Neural progenitor cell (in vitro differentiated cells): ENCODE measurements around the gene PHGDH. TPM values are rescaled to one million over a fixed set of nuclear protein-coding genes. Genes with fewer than 3 reads are reported as not detected.

Source experiments
- DNase-seq: peaks from one replicate; pipeline ENCODE4 v3.0.0-alpha.2; 2016; ENCODE audit warnings: low spot score
- H2AFZ ChIP-seq: fragments of 200-600 bp; sonication (generic); replicated peaks from 2 replicates; pipeline ENCODE4 v1.6.1; 2016; ENCODE audit warnings: antibody characterized with exemption
- H3F3A ChIP-seq: fragments of 200-600 bp; sonication (generic); 2 replicates; pipeline ENCODE4 v1.6.1; 2016; ENCODE audit warnings: antibody characterized with exemption, low read depth
- H3K27ac ChIP-seq: fragments of 200-600 bp; sonication (generic); 2 replicates; pipeline ENCODE4 v1.5.1; 2016; ENCODE audit warnings: mild to moderate bottlenecking
- H3K27me3 ChIP-seq: fragments of 200-600 bp; sonication (generic); 2 replicates; pipeline ENCODE4 v1.6.1; 2016; ENCODE audit warnings: mild to moderate bottlenecking, moderate library complexity
- H3K36me3 ChIP-seq: fragments of 200-600 bp; sonication (generic); 2 replicates; pipeline ENCODE4 v1.5.1; 2016
- H3K4me1 ChIP-seq: fragments of 200-600 bp; sonication (generic); 2 replicates; pipeline ENCODE4 v1.6.1; 2016; ENCODE audit warnings: mixed run types
- H3K4me2 ChIP-seq: fragments of 200-600 bp; sonication (generic); 2 replicates; pipeline ENCODE4 v1.6.1; 2016
- H3K4me3 ChIP-seq: fragments of 200-600 bp; sonication (generic); 2 replicates; pipeline ENCODE4 v1.5.1; 2016
- H3K79me2 ChIP-seq: fragments of 200-600 bp; sonication (generic); 2 replicates; pipeline ENCODE4 v1.6.1; 2016; ENCODE audit warnings: low read depth
- H3K9ac ChIP-seq: fragments of 200-600 bp; sonication (generic); 2 replicates; pipeline ENCODE4 v1.6.1; 2016
- H3K9me3 ChIP-seq: fragments of 200-600 bp; sonication (generic); 2 replicates; pipeline ENCODE4 v1.5.1; 2016; ENCODE audit warnings: low read depth
- H4K20me1 ChIP-seq: fragments of 200-600 bp; sonication (generic); 2 replicates; pipeline ENCODE4 v1.6.1; 2016; ENCODE audit warnings: low read depth
- H3K27ac Mint-ChIP-seq: 3 replicates; pipeline ENCODE4 v1.8.0; 2021; ENCODE audit warnings: mixed read lengths
- H3K27me3 Mint-ChIP-seq: 2 replicates; pipeline ENCODE4 v1.8.0; 2022; ENCODE audit warnings: low read depth, mild to moderate bottlenecking, inconsistent platforms, moderate library complexity, mixed read lengths; ENCODE audit not compliant: insufficient read depth
- H3K36me3 Mint-ChIP-seq: 3 replicates; pipeline ENCODE4 v1.8.0; 2021; ENCODE audit warnings: mixed read lengths
- H3K4me1 Mint-ChIP-seq: 3 replicates; pipeline ENCODE4 v1.8.0; 2021; ENCODE audit warnings: mixed read lengths
- H3K4me3 Mint-ChIP-seq: 3 replicates; pipeline ENCODE4 v1.8.0; 2021; ENCODE audit warnings: mild to moderate bottlenecking, moderate library complexity, mixed read lengths
- H3K9me3 Mint-ChIP-seq: 3 replicates; pipeline ENCODE4 v1.8.0; 2020; ENCODE audit warnings: mixed read lengths
- CTCF ChIP-seq: fragments of 200-600 bp; sonication (generic); IDR thresholded peaks from 2 replicates; pipeline ENCODE4 v1.5.1; 2017; ENCODE audit warnings: antibody characterized with exemption, mild to moderate bottlenecking
- EZH2 ChIP-seq: fragments of 200-600 bp; sonication (generic); IDR thresholded peaks from 2 replicates; pipeline ENCODE4 v1.6.1; 2017; ENCODE audit warnings: antibody characterized with exemption, mild to moderate bottlenecking, moderate library complexity
- EZH2phosphoT487 ChIP-seq: fragments of 200-600 bp; sonication (generic); IDR thresholded peaks from 2 replicates; pipeline ENCODE4 v1.6.1; 2017; ENCODE audit warnings: antibody characterized with exemption
- total RNA-seq: library from RNA; depleted of rRNA; stranded (reverse); fragments of >200 nt; gene quantifications from 2 replicates; pipeline ENCODE4 v1.2.3, GENCODE V29; 2015; ENCODE audit warnings: low replicate concordance

PHGDH gene
- total RNA-seq, 1 donor from 2014 or later: 166 TPM

DNA sequence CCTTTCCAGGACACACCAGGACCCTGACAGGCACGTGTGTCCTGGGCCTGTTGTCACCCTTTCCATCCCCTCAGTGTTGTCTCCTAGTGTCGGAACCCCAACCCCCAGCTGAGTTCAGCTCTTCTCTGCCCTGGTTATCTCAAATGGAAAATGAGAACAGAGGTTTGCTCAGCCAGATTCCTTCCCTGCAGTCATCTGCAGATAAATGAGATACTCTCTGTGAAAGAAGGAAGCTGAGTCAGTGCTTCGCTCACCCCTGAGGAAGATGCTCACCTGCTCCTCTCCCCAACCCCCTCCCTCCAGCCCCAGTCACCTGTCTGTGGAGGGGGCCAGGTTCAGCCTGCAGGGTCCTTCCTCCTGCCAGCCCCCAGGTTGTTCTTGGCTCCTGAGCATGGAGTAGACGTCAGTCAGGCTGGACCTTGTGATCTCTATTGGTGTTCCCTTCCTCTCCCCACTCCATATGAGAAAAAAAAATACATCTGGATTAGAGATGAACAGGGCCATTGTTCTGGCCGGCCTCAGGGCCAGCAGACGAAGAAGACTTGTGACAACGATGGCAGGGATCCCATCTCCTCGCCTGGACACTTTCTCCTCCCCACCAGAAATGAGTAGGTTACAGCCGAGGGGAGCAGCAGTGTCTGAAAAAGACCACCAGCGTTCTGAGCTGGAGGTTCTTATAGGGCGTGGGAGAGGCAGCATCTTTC lies 20.9 kb downstream of the PHGDH start:
- Mint-ChIP-seq H3K9me3 (no peaks in the 10 kb centered on the region), H3K36me3 (peaks cover 43% of the 10 kb centered on the region), H3K27me3 (peaks cover 2% of the 10 kb centered on the region), H3K4me1 (peaks cover 10% of the 10 kb centered on the region), H3K27ac (no peak overlapping the region), H3K4me3 (no peak overlapping the region)
- H3K9ac ChIP-seq: no peak overlapping the region
- H2AFZ ChIP-seq: no peak overlapping the region
- peaks cover 10% of the 10 kb centered on the region for H3K36me3 ChIP-seq
- no peaks in the 10 kb centered on the region for H3K79me2 ChIP-seq
- H3K4me2 ChIP-seq: no peak overlapping the region
- H3K27me3 ChIP-seq: no peaks in the 10 kb centered on the region
- H4K20me1 ChIP-seq: peaks cover 24% of the 10 kb centered on the region
- H3K9me3 ChIP-seq: no peaks in the 10 kb centered on the region
- DNase-seq: no peak
- H3F3A ChIP-seq: no peaks in the 10 kb centered on the region
- no peaks in the 10 kb centered on the region for H3K4me1 ChIP-seq
- no peak overlapping the region for H3K27ac ChIP-seq
- no peak overlapping the region for H3K4me3 ChIP-seq
- TF ChIP-seq EZH2: no peak

GRCh38 chr1:119733754-119734153 lies 22.0 kb downstream of the PHGDH start:
- no peak overlapping the region for H3K27ac ChIP-seq
- H3K4me3 ChIP-seq: no peak overlapping the region
- Mint-ChIP-seq H3K9me3 (no peaks in the 10 kb centered on the region), H3K36me3 (peaks cover 38% of the 10 kb centered on the region), H3K4me3 (no peak overlapping the region), H3K27ac (no peak overlapping the region), H3K27me3 (peaks cover 2% of the 10 kb centered on the region), H3K4me1 (peaks cover 12% of the 10 kb centered on the region)
- H3K4me1 ChIP-seq: no peaks in the 10 kb centered on the region
- H4K20me1 ChIP-seq: peaks cover 16% of the 10 kb centered on the region
- H3K36me3 ChIP-seq: peaks cover 5% of the 10 kb centered on the region
- DNase-seq: no peak
- no peaks in the 10 kb centered on the region for H3F3A ChIP-seq
- H3K4me2 ChIP-seq: no peak overlapping the region
- H3K9ac ChIP-seq: no peak overlapping the region
- no peaks in the 10 kb centered on the region for H3K79me2 ChIP-seq
- no peaks in the 10 kb centered on the region for H3K27me3 ChIP-seq
- TF ChIP-seq EZH2: no peak
- TF ChIP-seq CTCF: no peak
- no peak for TF ChIP-seq EZH2phosphoT487
- H3K9me3 ChIP-seq: no peaks in the 10 kb centered on the region
- no peak overlapping the region for H2AFZ ChIP-seq

DNA sequence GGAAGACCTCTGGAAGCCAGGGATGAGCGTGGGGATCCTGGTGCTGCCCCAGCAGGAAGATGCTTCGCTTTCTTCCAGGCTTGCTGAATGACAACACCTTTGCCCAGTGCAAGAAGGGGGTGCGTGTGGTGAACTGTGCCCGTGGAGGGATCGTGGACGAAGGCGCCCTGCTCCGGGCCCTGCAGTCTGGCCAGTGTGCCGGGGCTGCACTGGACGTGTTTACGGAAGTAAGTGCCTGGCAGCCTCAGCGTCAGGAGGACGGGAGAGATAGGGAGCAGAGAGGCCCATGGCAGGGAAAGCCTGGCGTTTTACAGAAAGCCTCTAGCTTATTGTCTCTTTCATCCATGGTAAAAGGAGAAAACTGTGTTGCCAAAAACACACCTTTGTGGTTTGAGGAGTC lies 23.5 kb downstream of the PHGDH start:
- Mint-ChIP-seq H3K36me3 (peaks cover 31% of the 10 kb centered on the region), H3K9me3 (no peaks in the 10 kb centered on the region), H3K27ac (no peak overlapping the region), H3K4me1 (peaks cover 12% of the 10 kb centered on the region), H3K4me3 (no peak overlapping the region), H3K27me3 (no peaks in the 10 kb centered on the region)
- no peaks in the 10 kb centered on the region for H3K79me2 ChIP-seq
- peaks cover 13% of the 10 kb centered on the region for H4K20me1 ChIP-seq
- no peaks in the 10 kb centered on the region for H3K4me1 ChIP-seq
- DNase-seq: no peak
- TF ChIP-seq CTCF (no peak), EZH2 (no peak), EZH2phosphoT487 (no peak)
- no peaks in the 10 kb centered on the region for H3K27me3 ChIP-seq
- no peak overlapping the region for H3K4me3 ChIP-seq
- H3F3A ChIP-seq: no peaks in the 10 kb centered on the region
- H3K27ac ChIP-seq: no peak overlapping the region
- H3K4me2 ChIP-seq: no peak overlapping the region
- H2AFZ ChIP-seq: no peak overlapping the region
- H3K9ac ChIP-seq: no peak overlapping the region
- H3K9me3 ChIP-seq: no peaks in the 10 kb centered on the region
- H3K36me3 ChIP-seq: peaks cover 3% of the 10 kb centered on the region

- Mint-ChIP-seq H3K9me3 (no peaks in the 10 kb centered on the region), H3K27ac (no peak overlapping the region), H3K4me1 (peaks cover 6% of the 10 kb centered on the region), H3K36me3 (peaks cover 30% of the 10 kb centered on the region), H3K27me3 (no peaks in the 10 kb centered on the region), H3K4me3 (no peak overlapping the region)
- H3K4me1 ChIP-seq: no peaks in the 10 kb centered on the region
- no peak overlapping the region for H3K9ac ChIP-seq
- no peak for DNase-seq
- no peak overlapping the region for H3K4me3 ChIP-seq
- TF ChIP-seq EZH2phosphoT487 (no peak), EZH2 (no peak), CTCF (no peak)
- no peaks in the 10 kb centered on the region for H3K9me3 ChIP-seq
- no peaks in the 10 kb centered on the region for H3K27me3 ChIP-seq
- no peaks in the 10 kb centered on the region for H3F3A ChIP-seq
- H4K20me1 ChIP-seq: peaks cover 13% of the 10 kb centered on the region
- H3K36me3 ChIP-seq: no peaks in the 10 kb centered on the region
- H3K4me2 ChIP-seq: no peak overlapping the region
- no peaks in the 10 kb centered on the region for H3K79me2 ChIP-seq
- H2AFZ ChIP-seq: no peak overlapping the region
- no peak overlapping the region for H3K27ac ChIP-seq
These were observed 24.9 kb downstream of the PHGDH start for GRCh38 chr1:119736649-119737039.
